GM23338 (cell line): ENCODE measurements around the gene PELI1. TPM values are rescaled to one million over a fixed set of nuclear protein-coding genes. Genes with fewer than 3 reads are reported as not detected.

Source experiments
- ATAC-seq: fragments of 200-7000 bp; cut with Tn5 transposase; 3 replicates; pipeline ENCODE4 v1.9.1; 2020
- DNase-seq: peaks from one replicate; pipeline ENCODE4 v3.0.0-alpha.2; 2015; ENCODE audit warnings: low spot score
- H2AFZ ChIP-seq: fragments of 200-600 bp; sonication (generic); 2 replicates; pipeline ENCODE4 v1.8.0; 2016; ENCODE audit warnings: antibody characterized with exemption, mild to moderate bottlenecking, moderate library complexity
- H3F3A ChIP-seq: fragments of 200-600 bp; sonication (generic); replicated peaks from 2 replicates; pipeline ENCODE4 v1.8.0; 2017; ENCODE audit warnings: antibody characterized with exemption, mixed run types, low read depth
- H3K27ac ChIP-seq: fragments of 200-600 bp; sonication (generic); 2 replicates; pipeline ENCODE4 v1.6.1; 2016; ENCODE audit warnings: low read depth
- H3K27me3 ChIP-seq: fragments of 200-600 bp; sonication (generic); 2 replicates; pipeline ENCODE4 v1.8.0; 2016; ENCODE audit warnings: mild to moderate bottlenecking, mixed run types, moderate library complexity; ENCODE audit not compliant: insufficient read depth
- H3K36me3 ChIP-seq: fragments of 200-600 bp; sonication (generic); 2 replicates; pipeline ENCODE4 v1.8.0; 2016; ENCODE audit warnings: mild to moderate bottlenecking; ENCODE audit not compliant: insufficient read depth
- H3K4me1 ChIP-seq: fragments of 200-600 bp; sonication (generic); 2 replicates; pipeline ENCODE4 v1.8.0; 2016; ENCODE audit warnings: mild to moderate bottlenecking, moderate library complexity; ENCODE audit not compliant: insufficient read depth
- H3K4me2 ChIP-seq: fragments of 200-600 bp; sonication (generic); 2 replicates; pipeline ENCODE4 v1.7.1; 2017; ENCODE audit warnings: mixed run types
- H3K4me3 ChIP-seq: fragments of 200-600 bp; sonication (generic); 2 replicates; pipeline ENCODE4 v1.6.1; 2016; ENCODE audit warnings: mixed run types
- H3K79me2 ChIP-seq: fragments of 200-600 bp; sonication (generic); replicated peaks from 2 replicates; pipeline ENCODE4 v1.8.0; 2017; ENCODE audit warnings: mild to moderate bottlenecking; ENCODE audit not compliant: insufficient read depth
- H3K9me2 ChIP-seq: fragments of 200-600 bp; sonication (generic); 2 replicates; pipeline ENCODE4 v1.8.0; 2017; ENCODE audit not compliant: insufficient read depth
- H4K20me1 ChIP-seq: fragments of 200-600 bp; sonication (generic); replicated peaks from 2 replicates; pipeline ENCODE4 v1.8.0; 2017; ENCODE audit warnings: mild to moderate bottlenecking; ENCODE audit not compliant: insufficient read depth
- H3K27ac Mint-ChIP-seq: 2 replicates; pipeline ENCODE4 v1.8.0; 2020; ENCODE audit warnings: inconsistent platforms, mild to moderate bottlenecking, moderate library complexity, mixed read lengths
- H3K27me3 Mint-ChIP-seq: 3 replicates; pipeline ENCODE4 v1.8.0; 2022; ENCODE audit warnings: low read depth, mild to moderate bottlenecking, moderate library complexity, mixed read lengths, inconsistent platforms; ENCODE audit not compliant: insufficient read depth, poor library complexity
- H3K36me3 Mint-ChIP-seq: 3 replicates; pipeline ENCODE4 v1.8.0; 2021; ENCODE audit warnings: low read depth, mild to moderate bottlenecking, inconsistent platforms, moderate library complexity, mixed read lengths
- H3K4me1 Mint-ChIP-seq: 3 replicates; pipeline ENCODE4 v1.8.0; 2020; ENCODE audit warnings: mild to moderate bottlenecking, inconsistent platforms, mixed read lengths
- H3K4me3 Mint-ChIP-seq: 3 replicates; pipeline ENCODE4 v1.8.0; 2021; ENCODE audit warnings: moderate library complexity, mild to moderate bottlenecking, inconsistent platforms, mixed read lengths
- H3K9me3 Mint-ChIP-seq: 3 replicates; pipeline ENCODE4 v1.8.0; 2020; ENCODE audit warnings: moderate library complexity, mild to moderate bottlenecking, inconsistent platforms, mixed read lengths
- CREB1 ChIP-seq: fragments of 250-450 bp; sonication (Bioruptor Pico); IDR thresholded peaks from 2 replicates; pipeline ENCODE4 v1.5.0; 2020; ENCODE audit warnings: low read depth, mild to moderate bottlenecking, moderate library complexity
- ETS1 ChIP-seq: IDR thresholded peaks from 2 replicates; pipeline ENCODE4 v1.6.1; 2016; ENCODE audit warnings: antibody characterized with exemption
- EZH2phosphoT487 ChIP-seq: fragments of 200-600 bp; sonication (generic); IDR thresholded peaks from one replicate; pipeline ENCODE4 v1.8.1; 2018; ENCODE audit warnings: antibody characterized with exemption; ENCODE audit not compliant: unreplicated experiment
- NANOG ChIP-seq: IDR thresholded peaks from 2 replicates; pipeline ENCODE4 v1.6.1; 2016; ENCODE audit warnings: antibody characterized with exemption, borderline replicate concordance
- POLR2AphosphoS5 ChIP-seq: IDR thresholded peaks from 2 replicates; pipeline ENCODE4 v1.6.1; 2016; ENCODE audit warnings: antibody characterized with exemption, low read depth
- ZNF114 ChIP-seq: fragments of 250-450 bp; sonication (Bioruptor Pico); IDR thresholded peaks from 2 replicates; pipeline ENCODE4 v1.5.0; 2020; ENCODE audit warnings: mild to moderate bottlenecking, moderate library complexity
- ZNF331 ChIP-seq: fragments of 250-450 bp; sonication (Bioruptor Pico); IDR thresholded peaks from 2 replicates; pipeline ENCODE4 v1.5.0; 2020; ENCODE audit warnings: low read depth, mild to moderate bottlenecking, moderate library complexity
- ZNF462 ChIP-seq: fragments of 250-450 bp; sonication (Bioruptor Pico); IDR thresholded peaks from 2 replicates; pipeline ENCODE4 v1.5.0; 2020; ENCODE audit warnings: mild to moderate bottlenecking, moderate library complexity
- polyA plus RNA-seq: library from polyadenylated mRNA; unstranded; fragments of >200 nt; fragmentation: Nextera tagmentation; extraction: Ambion mirVana; gene quantifications from 2 replicates; pipeline ENCODE4 v1.2.1, GENCODE V29; 2016
- total RNA-seq: library from RNA; depleted of rRNA; stranded (reverse); fragments of >200 nt; shearing (Covaris generic); gene quantifications from 2 replicates; pipeline ENCODE4 v1.2.3, GENCODE V29; 2014

Gene PELI1
- total and polyA plus RNA-seq, 2 experiments from 2014 or later, result 32.4 to 61.8 TPM

- TF ChIP-seq ZNF462 (no peak), ZNF331 (no peak), NANOG (no peak), EZH2phosphoT487 (no peak), CREB1 (CRISPR knock-in tag) (no peak), ETS1 (no peak)
These were observed 29.2 kb upstream of the PELI1 start (continued) for GRCh38 chr2:64173156-64174135.

- no peaks in the 10 kb centered on the region for H4K20me1 ChIP-seq
- H3K27me3 Mint-ChIP-seq, result no peaks in the 10 kb centered on the region
- ATAC-seq, result no peak
- H3K36me3 Mint-ChIP-seq, result no peaks in the 10 kb centered on the region
- H3K9me3 Mint-ChIP-seq, result no peaks in the 10 kb centered on the region
- H3K4me3 ChIP-seq, result no peak overlapping the region
- H3K9me2 ChIP-seq, result peaks cover 8% of the 10 kb centered on the region; the same call in 1 of the 2 replicates
- no peak overlapping the region for H3K4me2 ChIP-seq
- H2AFZ ChIP-seq, result no peak overlapping the region
- H3K4me3 Mint-ChIP-seq, result no peak overlapping the region
- H3K27me3 ChIP-seq, result no peaks in the 10 kb centered on the region
- 0 out of 2 replicates have a peak, but pooled peaks cover 8% of the 10 kb centered on the region for H3K4me1 ChIP-seq
- DNase-seq, result no peak
- H3K27ac ChIP-seq, result no peak overlapping the region
- H3K27ac Mint-ChIP-seq, result no peak overlapping the region
- H3F3A ChIP-seq, result no peaks in the 10 kb centered on the region
- peaks cover 9% of the 10 kb centered on the region for H3K4me1 Mint-ChIP-seq
- H3K79me2 ChIP-seq, result no peaks in the 10 kb centered on the region
- H3K36me3 ChIP-seq, result no peaks in the 10 kb centered on the region
- no peak for TF ChIP-seq POLR2AphosphoS5
- no peak for TF ChIP-seq ETS1
- TF ChIP-seq ZNF114 (CRISPR knock-in tag), result no peak
- no peak for TF ChIP-seq EZH2phosphoT487
- TF ChIP-seq ZNF331, result no peak
These were observed 24.5 kb upstream of the PELI1 start for GRCh38 chr2:64168756-64169155.
